B cell (primary cell): Measurements from ENCODE around the gene CARNS1.

Experiments
- CTCF ChIP-seq: fragments of 200-600 bp; IDR thresholded peaks from one replicate; pipeline ENCODE4 v1.8.0; 2022; ENCODE audit warnings: antibody characterized with exemption, mild to moderate bottlenecking
- EZH2 ChIP-seq: IDR thresholded peaks from 2 replicates; pipeline ENCODE4 v1.6.1; 2012; ENCODE audit warnings: borderline replicate concordance, low read depth, mild to moderate bottlenecking, moderate library complexity, low read length; ENCODE audit not compliant: insufficient read depth, poor library complexity, severe bottlenecking

GRCh38 chr11:67400251-67400941 lies 15.1 kb upstream of the CARNS1 start:
- TF ChIP-seq CTCF (no peak), EZH2 (no peak)
